NCI-H345 treated with DMSO at 0.1 percent for 48 hours (cell line): ENCODE results near the gene ZNF43.
"Not testable (repeated sequence)": the region's sequence is repeated elsewhere in the genome, so short reads cannot be mapped to it uniquely, and the experiment has no call there.

Experiments used
- DNase-seq: peaks from one replicate; lab custom pipeline; 2025; ENCODE audit not compliant: unreplicated experiment; lab: John Stamatoyannopoulos, UW

The ZNF43 gene

GRCh38 chr19:21812448-21812847, 23.5 kb downstream of the ZNF43 start:
- DNase-seq: no peak

GRCh38 chr19:21808400-21809000, 27.5 kb downstream of the ZNF43 start:
- DNase-seq: not testable (repeated sequence)

- DNase-seq: no peak
Observed at GRCh38 chr19:21789466-21790085, 46.4 kb downstream of the ZNF43 start.

- DNase-seq: no peak
Observed at GRCh38 chr19:21786936-21787335, 49.0 kb downstream of the ZNF43 start.

GRCh38 chr19:21775792-21776191, 60.2 kb downstream of the ZNF43 start:
- not testable (repeated sequence) for DNase-seq

- peak; percentile 68 for DNase-seq
Observed at GRCh38 chr19:21767065-21767800, 68.7 kb downstream of the ZNF43 start, which contains the start of gene ZNF100. TSS of gene ZNF100 (minus strand) at chr19:21767579. CDS start at chr19:21767429, 150 bp downstream.

GRCh38 chr19:21766705-21767064, 69.3 kb downstream of the ZNF43 start:
- DNase-seq: not testable (repeated sequence)

- DNase-seq: no peak
Observed at GRCh38 chr19:21765151-21765550, 70.8 kb downstream of the ZNF43 start.

GRCh38 chr19:21761547-21761946, 74.4 kb downstream of the ZNF43 start:
- DNase-seq: not testable (repeated sequence)

GRCh38 chr19:21758296-21758695, 77.7 kb downstream of the ZNF43 start:
- DNase-seq: no peak

GRCh38 chr19:21755555-21755954, 80.4 kb downstream of the ZNF43 start:
- not testable (repeated sequence) for DNase-seq
